HL-60 (cell line): ENCODE results near the gene LAG3.

Experiments
- DNase-seq, 2 experiments: peaks; one replicate each; pipeline ENCODE4 v3.0.0-alpha.2; 2010 to 2020; ENCODE audit warnings: low read depth in 1 of 2, low spot score in 1 of 2
- H3K27ac ChIP-seq: fragments of 250-450 bp; sonication (Bioruptor Pico); replicated peaks from 2 replicates; pipeline ENCODE4 v1.5.1; 2020; ENCODE audit warnings: mild to moderate bottlenecking, moderate library complexity
- H3K27me3 ChIP-seq: fragments of 250-450 bp; sonication (Bioruptor Pico); 2 replicates; pipeline ENCODE4 v1.5.1; 2021; ENCODE audit warnings: mild to moderate bottlenecking, moderate library complexity; ENCODE audit not compliant: insufficient read depth, poor library complexity, severe bottlenecking
- H3K4me3 ChIP-seq: replicated peaks from 2 replicates; pipeline ENCODE4 v1.5.1; 2011; ENCODE audit warnings: mild to moderate bottlenecking, control low read depth, low read length; ENCODE audit not compliant: insufficient read depth
- GABPA ChIP-seq: IDR thresholded peaks from 2 replicates; pipeline ENCODE4 v1.6.1; 2012; ENCODE audit warnings: low read depth
- POLR2AphosphoS5 ChIP-seq: IDR thresholded peaks from 2 replicates; pipeline ENCODE4 v1.6.1; 2012; ENCODE audit warnings: low read depth
- SPI1 ChIP-seq: IDR thresholded peaks from 2 replicates; pipeline ENCODE4 v1.6.1; 2012; ENCODE audit warnings: low read depth, mild to moderate bottlenecking, borderline replicate concordance
- TF ChIP-seq, protein P1 (sequence below): IDR thresholded peaks from one replicate; pipeline ENCODE4 v1.5.1; 2011; ENCODE audit warnings: low read length, control low read depth, inconsistent platforms; ENCODE audit not compliant: insufficient read depth
- TF ChIP-seq, protein P2 (sequence below): IDR thresholded peaks from 2 replicates; pipeline ENCODE4 v1.6.1; 2012; ENCODE audit warnings: low read depth; ENCODE audit not compliant: insufficient replicate concordance

The LAG3 gene

DNA sequence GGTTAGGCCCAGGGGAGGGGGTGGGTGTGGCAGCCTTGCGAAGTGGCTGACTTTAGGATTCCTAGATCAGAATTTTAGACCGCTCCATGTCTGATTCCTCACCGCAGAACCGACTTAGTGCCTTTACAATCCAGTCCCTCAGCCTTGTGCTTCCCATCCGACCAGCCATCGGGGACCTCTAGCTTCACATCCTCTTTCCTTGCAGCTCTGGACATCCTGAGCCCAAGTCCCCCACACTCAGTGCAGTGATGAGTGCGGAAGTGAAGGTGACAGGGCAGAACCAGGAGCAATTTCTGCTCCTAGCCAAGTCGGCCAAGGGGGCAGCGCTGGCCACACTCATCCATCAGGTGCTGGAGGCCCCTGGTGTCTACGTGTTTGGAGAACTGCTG, 47.9 kb upstream of the LAG3 start:
- peak overlapping the region; percentile 89 for H3K27ac ChIP-seq
- peak overlapping the region; percentile 51 for H3K4me3 ChIP-seq
- no peaks in the 10 kb centered on the region for H3K27me3 ChIP-seq
- peak; percentile 60 to 72 for DNase-seq
- TF ChIP-seq, protein P1, sequence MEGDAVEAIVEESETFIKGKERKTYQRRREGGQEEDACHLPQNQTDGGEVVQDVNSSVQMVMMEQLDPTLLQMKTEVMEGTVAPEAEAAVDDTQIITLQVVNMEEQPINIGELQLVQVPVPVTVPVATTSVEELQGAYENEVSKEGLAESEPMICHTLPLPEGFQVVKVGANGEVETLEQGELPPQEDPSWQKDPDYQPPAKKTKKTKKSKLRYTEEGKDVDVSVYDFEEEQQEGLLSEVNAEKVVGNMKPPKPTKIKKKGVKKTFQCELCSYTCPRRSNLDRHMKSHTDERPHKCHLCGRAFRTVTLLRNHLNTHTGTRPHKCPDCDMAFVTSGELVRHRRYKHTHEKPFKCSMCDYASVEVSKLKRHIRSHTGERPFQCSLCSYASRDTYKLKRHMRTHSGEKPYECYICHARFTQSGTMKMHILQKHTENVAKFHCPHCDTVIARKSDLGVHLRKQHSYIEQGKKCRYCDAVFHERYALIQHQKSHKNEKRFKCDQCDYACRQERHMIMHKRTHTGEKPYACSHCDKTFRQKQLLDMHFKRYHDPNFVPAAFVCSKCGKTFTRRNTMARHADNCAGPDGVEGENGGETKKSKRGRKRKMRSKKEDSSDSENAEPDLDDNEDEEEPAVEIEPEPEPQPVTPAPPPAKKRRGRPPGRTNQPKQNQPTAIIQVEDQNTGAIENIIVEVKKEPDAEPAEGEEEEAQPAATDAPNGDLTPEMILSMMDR = no peak
- TF ChIP-seq SPI1 (peak; percentile 81), POLR2AphosphoS5 (no peak; the same call in 1 of the 2 replicates)

DNA sequence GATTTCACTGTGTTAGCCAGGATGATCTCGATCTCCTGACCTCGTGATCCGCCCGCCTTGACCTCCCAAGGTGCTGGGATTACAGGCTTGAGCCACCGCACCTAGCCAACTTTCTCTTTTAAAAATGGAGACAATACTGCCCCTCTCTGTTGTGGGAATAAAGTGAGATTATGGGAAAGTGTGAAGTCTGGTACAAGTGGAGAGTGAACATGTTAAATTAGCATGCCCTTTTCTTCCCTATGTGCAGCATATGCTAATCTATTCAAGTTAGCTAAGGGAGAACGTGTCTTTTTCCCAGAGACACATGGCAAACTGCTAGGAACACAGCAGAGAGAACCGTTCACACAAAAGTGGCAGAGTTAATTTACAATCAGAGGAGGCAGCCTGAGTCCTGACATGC, 47.0 kb upstream of the LAG3 start:
- no peak overlapping the region for H3K4me3 ChIP-seq
- no peak for DNase-seq
- H3K27me3 ChIP-seq = no peaks in the 10 kb centered on the region
- no peak overlapping the region; the same call in 1 of the 2 replicates for H3K27ac ChIP-seq
- no peak for TF ChIP-seq GABPA
- TF ChIP-seq SPI1 = no peak
- TF ChIP-seq, protein P1 = no peak
- TF ChIP-seq POLR2AphosphoS5 = no peak
- TF ChIP-seq, protein P2, sequence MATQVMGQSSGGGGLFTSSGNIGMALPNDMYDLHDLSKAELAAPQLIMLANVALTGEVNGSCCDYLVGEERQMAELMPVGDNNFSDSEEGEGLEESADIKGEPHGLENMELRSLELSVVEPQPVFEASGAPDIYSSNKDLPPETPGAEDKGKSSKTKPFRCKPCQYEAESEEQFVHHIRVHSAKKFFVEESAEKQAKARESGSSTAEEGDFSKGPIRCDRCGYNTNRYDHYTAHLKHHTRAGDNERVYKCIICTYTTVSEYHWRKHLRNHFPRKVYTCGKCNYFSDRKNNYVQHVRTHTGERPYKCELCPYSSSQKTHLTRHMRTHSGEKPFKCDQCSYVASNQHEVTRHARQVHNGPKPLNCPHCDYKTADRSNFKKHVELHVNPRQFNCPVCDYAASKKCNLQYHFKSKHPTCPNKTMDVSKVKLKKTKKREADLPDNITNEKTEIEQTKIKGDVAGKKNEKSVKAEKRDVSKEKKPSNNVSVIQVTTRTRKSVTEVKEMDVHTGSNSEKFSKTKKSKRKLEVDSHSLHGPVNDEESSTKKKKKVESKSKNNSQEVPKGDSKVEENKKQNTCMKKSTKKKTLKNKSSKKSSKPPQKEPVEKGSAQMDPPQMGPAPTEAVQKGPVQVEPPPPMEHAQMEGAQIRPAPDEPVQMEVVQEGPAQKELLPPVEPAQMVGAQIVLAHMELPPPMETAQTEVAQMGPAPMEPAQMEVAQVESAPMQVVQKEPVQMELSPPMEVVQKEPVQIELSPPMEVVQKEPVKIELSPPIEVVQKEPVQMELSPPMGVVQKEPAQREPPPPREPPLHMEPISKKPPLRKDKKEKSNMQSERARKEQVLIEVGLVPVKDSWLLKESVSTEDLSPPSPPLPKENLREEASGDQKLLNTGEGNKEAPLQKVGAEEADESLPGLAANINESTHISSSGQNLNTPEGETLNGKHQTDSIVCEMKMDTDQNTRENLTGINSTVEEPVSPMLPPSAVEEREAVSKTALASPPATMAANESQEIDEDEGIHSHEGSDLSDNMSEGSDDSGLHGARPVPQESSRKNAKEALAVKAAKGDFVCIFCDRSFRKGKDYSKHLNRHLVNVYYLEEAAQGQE = no peak

DNA sequence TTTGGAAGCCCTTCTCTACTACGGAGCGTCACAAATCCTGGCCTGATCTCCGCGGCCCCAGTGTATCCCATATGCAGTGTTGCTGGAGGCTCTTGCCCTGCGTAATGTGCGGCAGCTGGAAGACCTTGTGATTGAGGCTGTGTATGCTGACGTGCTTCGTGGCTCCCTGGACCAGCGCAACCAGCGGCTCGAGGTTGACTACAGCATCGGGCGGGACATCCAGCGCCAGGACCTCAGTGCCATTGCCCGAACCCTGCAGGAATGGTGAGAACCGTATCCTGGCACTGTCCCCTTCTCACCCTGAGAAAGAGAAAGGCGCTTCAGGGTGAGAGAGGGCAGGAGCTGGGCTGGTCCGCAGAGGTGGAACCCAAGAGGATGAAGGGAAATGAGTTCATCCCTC, 43.1 kb upstream of the LAG3 start:
- Histone ChIP-seq H3K27me3 (no peaks in the 10 kb centered on the region), H3K27ac (no peak overlapping the region), H3K4me3 (no peak overlapping the region)
- DNase-seq = no peak
- TF ChIP-seq, protein P1 = no peak
- TF ChIP-seq, protein P2 = no peak
- TF ChIP-seq SPI1 (no peak), GABPA (no peak), POLR2AphosphoS5 (no peak)

DNA sequence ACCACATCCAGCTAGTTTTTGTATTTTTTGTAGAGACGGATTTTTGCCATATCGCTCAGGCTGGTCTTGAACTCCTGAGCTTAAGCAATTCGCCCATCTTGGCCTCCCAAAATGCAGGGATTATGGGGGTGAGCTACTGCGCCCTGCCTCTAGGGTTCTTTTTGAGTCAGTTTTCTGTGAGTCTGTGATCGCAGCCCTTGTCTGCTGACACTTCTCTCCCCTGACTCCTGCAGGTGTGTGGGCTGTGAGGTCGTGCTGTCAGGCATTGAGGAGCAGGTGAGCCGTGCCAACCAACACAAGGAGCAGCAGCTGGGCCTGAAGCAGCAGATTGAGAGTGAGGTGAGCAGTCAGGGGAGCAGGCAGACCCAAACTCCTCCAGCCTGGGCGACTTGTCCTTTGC, 42.2 kb upstream of the LAG3 start:
- no peak for DNase-seq
- no peak overlapping the region for H3K27ac ChIP-seq
- no peak overlapping the region for H3K4me3 ChIP-seq
- no peaks in the 10 kb centered on the region for H3K27me3 ChIP-seq
- TF ChIP-seq GABPA (no peak), POLR2AphosphoS5 (no peak), SPI1 (no peak)
- TF ChIP-seq, protein P1 = no peak
- TF ChIP-seq, protein P2 = no peak
